OCI-LY7 (cell line): ENCODE results near the gene VPS9D1.

ENCODE experiments used
- EZH2phosphoT487 ChIP-seq: fragments of 200-600 bp; sonication (generic); IDR thresholded peaks from 2 replicates; pipeline ENCODE4 v1.6.1; 2018; ENCODE audit warnings: low read depth, borderline replicate concordance, mild to moderate bottlenecking, mixed run types, antibody characterized with exemption, low read length, moderate library complexity, mixed read lengths
- TF ChIP-seq, protein P1 (sequence below): fragments of 200-600 bp; sonication (generic); conservative IDR thresholded peaks from 2 replicates; pipeline ENCODE4 v1.5.1; 2014; ENCODE audit warnings: mild to moderate bottlenecking, antibody characterized with exemption, low read length, moderate library complexity, mixed read lengths

DNA sequence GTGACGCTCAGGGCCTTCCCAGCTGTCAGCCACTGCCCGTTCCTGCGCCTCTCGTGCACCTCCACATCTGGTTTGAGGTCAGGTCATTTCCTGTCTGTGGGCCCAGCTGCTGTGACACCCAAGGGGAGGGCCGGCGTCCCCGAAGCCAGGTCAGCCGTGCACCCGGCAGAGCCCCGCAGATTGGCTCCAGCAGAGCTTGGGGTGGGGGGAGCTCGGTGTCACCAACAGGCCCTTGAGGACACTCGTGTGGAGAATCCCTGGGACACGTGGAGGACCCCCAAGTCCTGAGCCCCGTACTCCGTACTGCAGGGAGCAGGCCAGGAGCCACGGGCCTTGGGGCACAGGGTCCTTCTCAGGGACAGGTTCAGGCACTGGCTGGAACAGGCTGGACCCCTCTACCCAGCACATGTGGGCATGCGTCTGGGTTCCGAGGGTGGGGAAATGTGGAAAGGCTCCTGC, 24.0 kb downstream of the VPS9D1 start:
- TF ChIP-seq, protein P1, sequence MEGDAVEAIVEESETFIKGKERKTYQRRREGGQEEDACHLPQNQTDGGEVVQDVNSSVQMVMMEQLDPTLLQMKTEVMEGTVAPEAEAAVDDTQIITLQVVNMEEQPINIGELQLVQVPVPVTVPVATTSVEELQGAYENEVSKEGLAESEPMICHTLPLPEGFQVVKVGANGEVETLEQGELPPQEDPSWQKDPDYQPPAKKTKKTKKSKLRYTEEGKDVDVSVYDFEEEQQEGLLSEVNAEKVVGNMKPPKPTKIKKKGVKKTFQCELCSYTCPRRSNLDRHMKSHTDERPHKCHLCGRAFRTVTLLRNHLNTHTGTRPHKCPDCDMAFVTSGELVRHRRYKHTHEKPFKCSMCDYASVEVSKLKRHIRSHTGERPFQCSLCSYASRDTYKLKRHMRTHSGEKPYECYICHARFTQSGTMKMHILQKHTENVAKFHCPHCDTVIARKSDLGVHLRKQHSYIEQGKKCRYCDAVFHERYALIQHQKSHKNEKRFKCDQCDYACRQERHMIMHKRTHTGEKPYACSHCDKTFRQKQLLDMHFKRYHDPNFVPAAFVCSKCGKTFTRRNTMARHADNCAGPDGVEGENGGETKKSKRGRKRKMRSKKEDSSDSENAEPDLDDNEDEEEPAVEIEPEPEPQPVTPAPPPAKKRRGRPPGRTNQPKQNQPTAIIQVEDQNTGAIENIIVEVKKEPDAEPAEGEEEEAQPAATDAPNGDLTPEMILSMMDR: no peak
- no peak for TF ChIP-seq EZH2phosphoT487
